HL-60 (cell line): Measurements from ENCODE around the gene SECISBP2.

Source experiments
- DNase-seq, 2 experiments: peaks; one replicate each; pipeline ENCODE4 v3.0.0-alpha.2; 2010 to 2020; ENCODE audit warnings: low read depth in 1 of 2, low spot score in 1 of 2
- H3K27ac ChIP-seq: fragments of 250-450 bp; sonication (Bioruptor Pico); replicated peaks from 2 replicates; pipeline ENCODE4 v1.5.1; 2020; ENCODE audit warnings: mild to moderate bottlenecking, moderate library complexity
- H3K27me3 ChIP-seq: fragments of 250-450 bp; sonication (Bioruptor Pico); 2 replicates; pipeline ENCODE4 v1.5.1; 2021; ENCODE audit warnings: mild to moderate bottlenecking, moderate library complexity; ENCODE audit not compliant: insufficient read depth, poor library complexity, severe bottlenecking
- H3K4me3 ChIP-seq: replicated peaks from 2 replicates; pipeline ENCODE4 v1.5.1; 2011; ENCODE audit warnings: mild to moderate bottlenecking, control low read depth, low read length; ENCODE audit not compliant: insufficient read depth
- CTCF ChIP-seq: IDR thresholded peaks from one replicate; pipeline ENCODE4 v1.5.1; 2011; ENCODE audit warnings: low read length, control low read depth, inconsistent platforms; ENCODE audit not compliant: insufficient read depth
- GABPA ChIP-seq: IDR thresholded peaks from 2 replicates; pipeline ENCODE4 v1.6.1; 2012; ENCODE audit warnings: low read depth
- POLR2AphosphoS5 ChIP-seq: IDR thresholded peaks from 2 replicates; pipeline ENCODE4 v1.6.1; 2012; ENCODE audit warnings: low read depth
- REST ChIP-seq: IDR thresholded peaks from 2 replicates; pipeline ENCODE4 v1.6.1; 2012; ENCODE audit warnings: low read depth; ENCODE audit not compliant: insufficient replicate concordance
- SPI1 ChIP-seq: IDR thresholded peaks from 2 replicates; pipeline ENCODE4 v1.6.1; 2012; ENCODE audit warnings: low read depth, mild to moderate bottlenecking, borderline replicate concordance

The SECISBP2 gene

GRCh38 chr9:89277043-89277442 lies 41.3 kb upstream of the SECISBP2 start:
- no peak for DNase-seq
- H3K27ac ChIP-seq = no peak overlapping the region
- no peak for TF ChIP-seq POLR2AphosphoS5
- no peak for TF ChIP-seq CTCF
- no peak for TF ChIP-seq GABPA
- TF ChIP-seq REST = no peak
- no peak overlapping the region for H3K4me3 ChIP-seq
- H3K27me3 ChIP-seq = no peaks in the 10 kb centered on the region

GRCh38 chr9:89277454-89277853 lies 40.8 kb upstream of the SECISBP2 start:
- no peak for DNase-seq
- no peak overlapping the region for H3K27ac ChIP-seq

GRCh38 chr9:89278551-89278950 lies 39.7 kb upstream of the SECISBP2 start:
- Histone ChIP-seq H3K27ac (no peak overlapping the region), H3K27me3 (no peaks in the 10 kb centered on the region), H3K4me3 (no peak overlapping the region)
- TF ChIP-seq REST = no peak
- no peak for TF ChIP-seq CTCF
- no peak for TF ChIP-seq POLR2AphosphoS5
- TF ChIP-seq SPI1 = no peak
- no peak for TF ChIP-seq GABPA
- no peak for DNase-seq

More at GRCh38 chr9:89277454-89277853, 40.8 kb upstream of the SECISBP2 start:
- TF ChIP-seq POLR2AphosphoS5 = no peak
- no peak for TF ChIP-seq SPI1
- no peak for TF ChIP-seq CTCF
- no peak for TF ChIP-seq GABPA
- no peak for TF ChIP-seq REST
- Histone ChIP-seq H3K27me3 (no peaks in the 10 kb centered on the region), H3K4me3 (no peak overlapping the region)
